AG09319 (cell line): ENCODE results near the gene LRRC15.

Experiments used
- DNase-seq: peaks from one replicate; pipeline ENCODE4 v3.0.0-alpha.2; 2010; ENCODE audit warnings: low read depth; ENCODE audit errors: extremely low read depth
- TF ChIP-seq, protein P1 (sequence below): IDR thresholded peaks from 2 replicates; pipeline ENCODE4 v1.5.1; 2011; ENCODE audit warnings: low read depth, mild to moderate bottlenecking, inconsistent platforms, low read length, moderate library complexity

The LRRC15 gene

DNA sequence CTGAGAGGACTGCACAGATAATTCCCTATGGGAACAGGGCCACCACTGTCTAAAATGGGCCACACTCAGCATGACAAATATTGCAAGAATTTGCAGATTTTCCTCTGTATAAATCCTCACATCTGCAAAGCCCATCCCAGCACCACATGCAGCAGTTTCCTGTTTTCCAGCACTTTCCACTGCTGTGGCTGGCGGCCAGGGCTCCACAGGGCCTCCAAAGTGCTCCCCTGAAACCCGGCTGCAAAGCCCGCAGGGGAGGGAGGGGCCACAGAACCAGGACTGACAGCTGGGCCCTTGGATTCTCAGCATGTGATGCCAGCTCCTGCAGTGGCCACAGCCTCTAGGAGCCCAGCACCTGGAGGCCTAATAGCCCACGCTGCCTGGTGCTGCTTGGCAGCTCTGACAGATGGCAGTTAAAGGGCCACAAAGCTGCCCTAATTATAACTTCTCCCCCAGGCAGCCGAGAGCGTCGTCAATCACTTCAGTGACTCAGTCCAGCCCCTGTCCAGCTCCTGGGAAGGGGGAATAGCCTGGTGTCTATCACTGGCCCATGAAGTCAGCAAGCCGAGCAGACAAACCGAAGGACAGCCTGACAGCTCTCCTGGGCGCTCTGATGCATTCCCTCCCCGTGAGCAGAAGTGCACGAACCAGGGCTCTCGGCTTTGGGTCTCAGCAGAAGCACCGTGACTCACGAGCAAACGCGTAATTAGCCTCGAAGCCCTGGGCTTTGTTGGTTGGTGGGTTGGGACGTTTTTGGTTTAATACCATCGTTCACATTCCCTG, 4.7 kb downstream of the LRRC15 start:
- no peak for DNase-seq
- TF ChIP-seq, protein P1, sequence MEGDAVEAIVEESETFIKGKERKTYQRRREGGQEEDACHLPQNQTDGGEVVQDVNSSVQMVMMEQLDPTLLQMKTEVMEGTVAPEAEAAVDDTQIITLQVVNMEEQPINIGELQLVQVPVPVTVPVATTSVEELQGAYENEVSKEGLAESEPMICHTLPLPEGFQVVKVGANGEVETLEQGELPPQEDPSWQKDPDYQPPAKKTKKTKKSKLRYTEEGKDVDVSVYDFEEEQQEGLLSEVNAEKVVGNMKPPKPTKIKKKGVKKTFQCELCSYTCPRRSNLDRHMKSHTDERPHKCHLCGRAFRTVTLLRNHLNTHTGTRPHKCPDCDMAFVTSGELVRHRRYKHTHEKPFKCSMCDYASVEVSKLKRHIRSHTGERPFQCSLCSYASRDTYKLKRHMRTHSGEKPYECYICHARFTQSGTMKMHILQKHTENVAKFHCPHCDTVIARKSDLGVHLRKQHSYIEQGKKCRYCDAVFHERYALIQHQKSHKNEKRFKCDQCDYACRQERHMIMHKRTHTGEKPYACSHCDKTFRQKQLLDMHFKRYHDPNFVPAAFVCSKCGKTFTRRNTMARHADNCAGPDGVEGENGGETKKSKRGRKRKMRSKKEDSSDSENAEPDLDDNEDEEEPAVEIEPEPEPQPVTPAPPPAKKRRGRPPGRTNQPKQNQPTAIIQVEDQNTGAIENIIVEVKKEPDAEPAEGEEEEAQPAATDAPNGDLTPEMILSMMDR, result no peak

DNA sequence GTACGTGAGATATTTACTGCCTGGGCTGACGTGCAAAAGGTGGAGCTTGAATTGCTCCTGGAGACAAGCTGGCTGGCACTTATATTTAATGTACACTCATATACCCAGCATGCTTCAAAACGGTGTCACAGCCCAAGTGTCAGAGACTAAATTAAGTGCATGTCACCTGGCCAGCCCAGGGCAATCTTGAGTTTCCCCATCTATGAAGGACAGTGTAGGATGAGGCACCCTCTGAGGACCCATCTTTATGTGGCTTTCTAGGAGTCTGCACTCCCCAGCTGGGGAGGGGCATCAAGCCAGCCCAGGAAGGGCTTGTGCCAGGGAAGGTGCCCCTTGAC, 5.3 kb downstream of the LRRC15 start:
- DNase-seq, result no peak
- TF ChIP-seq, protein P1, result no peak

DNA sequence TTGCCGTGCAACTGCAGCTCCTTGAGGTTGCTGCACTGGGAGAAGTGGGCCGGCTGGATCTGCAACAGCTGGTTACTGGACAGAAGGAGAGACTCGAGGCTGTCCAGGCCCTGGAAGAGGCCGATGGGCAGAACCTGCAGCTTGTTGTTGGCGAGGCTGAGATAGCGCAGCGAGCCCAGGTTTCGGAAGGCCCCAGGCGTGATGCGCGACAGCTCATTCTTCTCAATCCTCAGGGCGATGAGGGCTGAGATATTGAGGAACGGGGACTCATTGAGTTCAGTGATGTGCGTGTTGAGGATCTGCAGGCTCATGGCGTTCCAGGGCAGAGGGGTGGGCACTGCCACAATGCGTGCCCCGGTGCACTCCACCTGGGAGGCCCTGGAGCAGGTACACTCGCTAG, 9.0 kb downstream of the LRRC15 start:
- TF ChIP-seq, protein P1, result no peak
- DNase-seq, result no peak

DNA sequence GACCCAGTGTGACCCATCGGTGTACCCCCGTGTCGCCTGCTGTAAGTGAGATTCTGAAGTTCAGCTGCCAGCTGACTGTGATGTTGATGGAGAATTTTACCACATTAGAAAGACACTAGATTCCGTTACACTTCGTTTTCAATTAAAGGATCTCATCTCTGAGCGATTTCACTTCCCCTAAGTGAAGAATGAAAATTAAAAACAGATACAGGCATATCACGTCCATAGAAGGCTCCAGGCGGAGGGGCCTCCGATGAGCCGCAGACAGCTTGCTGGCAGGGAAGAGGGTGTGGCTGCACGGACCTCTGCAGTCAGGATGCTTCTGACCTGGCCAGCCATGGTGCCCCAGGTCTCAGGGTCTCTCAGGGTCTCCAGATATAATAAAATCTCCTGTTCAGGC, 11.9 kb downstream of the LRRC15 start:
- no peak for DNase-seq
- TF ChIP-seq, protein P1, result no peak

DNA sequence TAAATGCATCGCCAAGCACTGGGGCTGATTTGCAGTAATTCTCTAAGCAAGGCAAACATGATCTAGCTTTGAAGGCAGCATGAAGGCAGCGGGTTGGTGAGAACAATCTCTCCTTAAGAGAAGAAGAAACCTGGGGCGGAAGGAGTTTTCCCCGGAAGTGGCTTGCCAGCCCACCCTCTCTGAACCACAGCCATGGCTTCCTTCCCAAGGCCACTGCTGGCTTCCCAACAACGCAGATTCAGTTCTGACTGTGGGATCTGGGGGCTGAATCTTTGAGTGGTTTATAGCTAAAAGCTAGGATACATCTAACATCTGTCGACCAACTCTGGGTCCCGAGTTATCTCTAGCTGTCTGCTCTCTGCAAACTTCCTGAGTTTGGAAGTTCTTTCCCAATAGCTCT, 14.2 kb downstream of the LRRC15 start:
- TF ChIP-seq, protein P1, result no peak
- no peak for DNase-seq

DNA sequence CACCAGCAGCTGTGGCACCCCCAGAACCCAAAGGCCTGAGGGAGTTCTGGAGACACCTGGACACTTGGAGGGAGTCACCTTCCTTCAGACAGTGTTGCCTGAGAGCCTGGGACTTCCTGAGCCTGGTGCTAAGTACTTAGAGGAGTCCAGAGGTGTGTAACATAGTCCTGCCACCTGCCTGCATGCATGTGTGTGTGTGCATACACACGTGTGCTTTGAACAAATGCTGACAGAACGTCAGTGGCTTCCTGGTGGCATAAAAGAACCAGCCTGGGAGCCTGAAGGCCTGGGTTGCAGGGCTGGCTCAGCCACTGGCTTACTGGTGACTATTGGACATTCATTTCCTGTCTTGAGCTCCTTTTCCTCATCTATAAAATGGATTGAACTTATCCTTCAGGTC, 15.2 kb downstream of the LRRC15 start:
- TF ChIP-seq, protein P1, result no peak
- no peak for DNase-seq

DNA sequence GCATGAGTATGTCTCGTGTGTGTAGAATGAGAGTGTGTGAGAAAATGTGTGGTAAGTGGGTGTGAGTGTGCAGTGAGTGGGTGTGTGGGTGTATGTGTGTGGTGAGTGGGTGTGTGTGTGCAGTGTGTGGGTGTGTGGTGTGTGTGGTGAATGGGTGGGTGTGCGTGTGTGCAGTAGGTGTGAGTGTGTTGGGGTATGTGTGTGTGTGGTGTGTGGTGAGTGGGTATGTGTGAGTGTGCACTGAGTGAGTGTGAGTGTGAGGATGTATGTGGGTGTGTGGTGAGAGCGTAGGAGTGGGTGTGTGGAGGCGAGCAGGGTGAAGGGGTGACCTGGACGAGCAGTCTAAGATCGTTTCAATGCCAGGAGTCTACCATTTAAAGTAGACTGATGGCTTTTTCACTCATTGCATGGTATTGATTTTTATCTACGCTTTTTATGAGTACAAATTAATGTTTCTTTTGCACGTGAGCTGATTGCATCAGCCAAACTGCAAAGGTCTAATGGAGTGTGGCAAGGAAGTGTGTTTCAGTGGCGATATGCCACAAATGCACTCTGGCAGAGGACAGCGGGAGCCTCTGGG, 16.8 kb downstream of the LRRC15 start:
- no peak for DNase-seq
- TF ChIP-seq, protein P1, result no peak
